Placental epithelial cell (primary cell): ENCODE measurements around the gene TACC2. TPM values are rescaled to one million over a fixed set of nuclear protein-coding genes. Genes with fewer than 3 reads are reported as not detected.

Experiments used
- small RNA-seq: library from RNA; depleted of rRNA; stranded (forward); fragments of <200 nt; gene quantifications from one replicate; pipeline ENCODE3, GENCODE V24; 2012
- total RNA-seq: library from RNA; depleted of rRNA; stranded (reverse); fragments of >200 nt; gene quantifications from 2 replicates; pipeline ENCODE4 v1.2.3, GENCODE V29; 2012

The TACC2 gene, protein sequence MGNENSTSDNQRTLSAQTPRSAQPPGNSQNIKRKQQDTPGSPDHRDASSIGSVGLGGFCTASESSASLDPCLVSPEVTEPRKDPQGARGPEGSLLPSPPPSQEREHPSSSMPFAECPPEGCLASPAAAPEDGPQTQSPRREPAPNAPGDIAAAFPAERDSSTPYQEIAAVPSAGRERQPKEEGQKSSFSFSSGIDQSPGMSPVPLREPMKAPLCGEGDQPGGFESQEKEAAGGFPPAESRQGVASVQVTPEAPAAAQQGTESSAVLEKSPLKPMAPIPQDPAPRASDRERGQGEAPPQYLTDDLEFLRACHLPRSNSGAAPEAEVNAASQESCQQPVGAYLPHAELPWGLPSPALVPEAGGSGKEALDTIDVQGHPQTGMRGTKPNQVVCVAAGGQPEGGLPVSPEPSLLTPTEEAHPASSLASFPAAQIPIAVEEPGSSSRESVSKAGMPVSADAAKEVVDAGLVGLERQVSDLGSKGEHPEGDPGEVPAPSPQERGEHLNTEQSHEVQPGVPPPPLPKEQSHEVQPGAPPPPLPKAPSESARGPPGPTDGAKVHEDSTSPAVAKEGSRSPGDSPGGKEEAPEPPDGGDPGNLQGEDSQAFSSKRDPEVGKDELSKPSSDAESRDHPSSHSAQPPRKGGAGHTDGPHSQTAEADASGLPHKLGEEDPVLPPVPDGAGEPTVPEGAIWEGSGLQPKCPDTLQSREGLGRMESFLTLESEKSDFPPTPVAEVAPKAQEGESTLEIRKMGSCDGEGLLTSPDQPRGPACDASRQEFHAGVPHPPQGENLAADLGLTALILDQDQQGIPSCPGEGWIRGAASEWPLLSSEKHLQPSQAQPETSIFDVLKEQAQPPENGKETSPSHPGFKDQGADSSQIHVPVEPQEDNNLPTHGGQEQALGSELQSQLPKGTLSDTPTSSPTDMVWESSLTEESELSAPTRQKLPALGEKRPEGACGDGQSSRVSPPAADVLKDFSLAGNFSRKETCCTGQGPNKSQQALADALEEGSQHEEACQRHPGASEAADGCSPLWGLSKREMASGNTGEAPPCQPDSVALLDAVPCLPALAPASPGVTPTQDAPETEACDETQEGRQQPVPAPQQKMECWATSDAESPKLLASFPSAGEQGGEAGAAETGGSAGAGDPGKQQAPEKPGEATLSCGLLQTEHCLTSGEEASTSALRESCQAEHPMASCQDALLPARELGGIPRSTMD (N-terminal part only)
- 3.5 and 4.6 TPM in 2 replicates for total RNA-seq

DNA sequence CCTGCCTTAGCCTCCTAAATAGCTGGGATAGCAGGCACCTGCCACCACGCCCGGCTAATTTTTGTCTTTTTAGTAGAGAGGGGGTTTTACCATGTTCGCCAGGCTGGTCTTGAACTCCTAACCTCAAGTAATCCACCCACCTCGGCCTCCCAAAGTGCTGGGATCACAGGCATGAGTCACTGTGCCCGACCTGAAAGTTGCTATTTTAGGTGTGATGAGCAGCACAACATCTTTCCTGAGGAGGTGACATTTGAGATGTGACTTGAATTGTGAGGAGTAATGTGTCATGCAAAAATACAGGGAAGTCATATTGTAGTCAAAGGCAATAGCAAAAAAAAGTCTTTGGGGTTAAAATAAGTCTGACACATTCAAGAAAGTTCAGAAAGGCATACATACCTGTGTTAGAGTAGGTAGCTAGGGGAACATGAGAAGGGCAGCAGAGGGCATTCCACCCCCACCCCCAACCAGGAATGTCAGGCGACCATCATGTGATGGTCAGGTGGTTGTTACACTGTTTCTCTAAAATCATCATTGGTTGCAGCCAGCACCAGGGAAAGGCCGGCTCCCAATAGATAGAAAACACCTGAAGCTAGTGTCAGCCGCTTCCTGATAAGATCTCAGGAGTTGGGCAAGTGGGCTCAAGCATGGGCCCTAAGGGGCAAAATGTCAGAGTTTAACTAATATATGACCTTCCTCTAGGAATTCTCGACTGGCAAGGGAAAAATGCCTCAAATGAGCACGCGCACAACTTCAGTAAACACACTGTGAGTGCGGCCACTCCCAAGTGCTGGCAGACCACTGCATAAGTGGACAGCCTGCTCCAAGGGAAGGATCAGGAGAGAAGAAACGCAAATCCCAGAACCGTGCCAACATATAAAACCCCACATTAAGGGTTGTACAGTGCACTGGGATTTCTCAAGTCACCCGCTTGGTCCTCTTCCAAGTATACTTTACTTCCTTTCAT lies at the start of gene TACC2:
Gene TACC2, plus strand, starts transcription at position 803 of the 964 bp plus-strand sequence. CDS start 32,819 bp downstream, outside the sequence.

DNA sequence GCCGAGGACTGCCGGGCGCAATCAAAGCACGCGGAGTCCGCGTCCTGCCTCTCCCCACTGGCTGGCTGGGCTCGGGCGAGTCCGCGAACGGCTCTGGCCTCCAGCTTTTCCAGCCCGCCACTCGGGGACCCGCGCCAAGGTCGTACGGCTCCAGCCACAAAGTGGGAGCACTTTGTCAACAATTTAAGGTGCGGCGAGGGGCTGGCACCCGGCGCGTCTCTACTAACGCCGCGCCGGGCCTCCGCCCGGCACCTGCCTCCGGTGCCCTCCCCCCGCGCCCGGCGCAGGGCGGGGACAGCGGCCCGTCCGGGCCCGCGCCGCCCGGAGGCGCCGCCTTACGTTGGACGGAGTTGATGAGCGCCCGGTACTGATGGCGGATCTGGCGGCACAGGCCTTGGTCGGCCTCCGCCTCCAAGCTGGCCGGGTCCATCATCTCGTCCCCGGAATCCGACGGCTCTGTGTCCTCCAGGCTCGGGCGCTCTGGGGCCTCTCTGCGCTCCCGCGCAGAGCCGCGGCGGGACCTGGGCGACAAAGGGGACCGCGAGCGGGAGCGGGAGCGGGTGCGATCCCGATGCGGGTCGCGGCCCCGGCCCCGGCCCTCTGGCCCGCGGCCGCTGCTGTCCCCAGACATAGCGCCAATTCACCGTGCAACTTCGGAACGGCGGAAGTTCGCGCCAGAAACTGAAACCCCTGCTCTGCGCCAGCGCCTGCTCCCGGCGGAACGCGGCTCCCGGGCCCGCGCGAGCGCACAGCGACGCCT lies 14.2 kb upstream of the TACC2 start, which contains the start of gene NSMCE4A:
Gene NSMCE4A, minus strand, starts transcription at position 683 of the 760 bp plus-strand sequence. Its CDS starts 52 bp downstream, at position 631.

DNA sequence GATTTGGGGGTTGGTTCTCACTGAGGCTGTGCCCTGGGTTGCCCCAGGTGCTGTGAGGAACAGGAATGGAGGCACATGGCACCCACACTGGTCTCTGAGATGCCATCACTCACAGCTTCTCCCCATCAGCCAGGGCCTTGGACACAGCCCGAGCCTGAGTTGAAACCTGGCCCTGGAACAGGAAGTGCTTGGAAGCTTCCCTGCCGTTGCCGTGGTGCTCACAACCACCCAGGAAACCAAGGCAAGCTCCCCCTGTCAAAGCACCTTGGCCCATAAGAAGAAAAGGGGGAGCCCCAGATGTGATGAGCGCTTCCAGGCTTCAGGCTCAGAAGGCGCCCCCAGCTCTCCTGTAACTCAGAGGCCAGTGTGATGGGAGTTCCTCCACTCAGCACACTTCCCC lies 282.1 kb downstream of the TACC2 start, which contains the start of gene BTBD16:
Gene BTBD16, plus strand, starts transcription at position 221 of the 400 bp plus-strand sequence. CDS start 3,786 bp downstream, outside the sequence.

Small RNA genes lying within 50 kb of the gene (small RNA-seq; reads per million reads assigned to genes)
- not detected for gene RF02219

Other genes starting within 250 kb of the TACC2 start
- gene ATE1, start 61.1 kb upstream of the TACC2 start, total RNA-seq: 10.2 and 17.4 TPM in 2 replicates
- 12.5 and 14.9 TPM in 2 replicates for gene NSMCE4A, start 13.9 kb upstream of the TACC2 start, total RNA-seq